SHP77 treated with DMSO at 0.1 percent for 48 hours (cell line): Measurements from ENCODE around the gene CYBB.
"Not testable (repeated sequence)": the region's sequence is repeated elsewhere in the genome, so short reads cannot be mapped to it uniquely, and the experiment has no call there.

Source experiments
- DNase-seq: peaks from one replicate; lab custom pipeline; 2025; lab: John Stamatoyannopoulos, UW

Gene CYBB

GRCh38 chrX:37779857-37780256 is at the start of gene CYBB:
CYBB (plus strand) TSS chrX:37780059; CDS start chrX:37780078, 19 bp downstream.
- no peak for DNase-seq

DNA sequence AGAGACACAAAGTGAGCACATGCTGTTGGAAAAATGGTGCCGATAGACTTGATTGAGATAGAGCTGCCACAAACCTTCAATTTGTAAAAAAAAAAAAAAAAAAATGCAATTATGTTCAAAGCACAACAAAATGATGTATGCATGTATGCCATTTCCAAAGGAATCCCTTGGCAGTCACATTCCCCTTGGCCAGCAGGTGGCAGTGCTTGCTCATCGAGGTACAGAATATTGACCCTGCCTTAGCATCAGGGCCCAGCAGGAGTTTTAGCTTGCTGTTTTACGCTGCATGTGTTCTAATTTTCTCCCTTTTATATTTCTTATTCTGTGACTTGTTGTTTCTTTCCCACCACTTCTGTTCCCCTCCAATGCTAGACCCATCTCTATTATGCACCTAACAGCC is 34.5 kb upstream of the CYBB start:
- no peak for DNase-seq

DNA sequence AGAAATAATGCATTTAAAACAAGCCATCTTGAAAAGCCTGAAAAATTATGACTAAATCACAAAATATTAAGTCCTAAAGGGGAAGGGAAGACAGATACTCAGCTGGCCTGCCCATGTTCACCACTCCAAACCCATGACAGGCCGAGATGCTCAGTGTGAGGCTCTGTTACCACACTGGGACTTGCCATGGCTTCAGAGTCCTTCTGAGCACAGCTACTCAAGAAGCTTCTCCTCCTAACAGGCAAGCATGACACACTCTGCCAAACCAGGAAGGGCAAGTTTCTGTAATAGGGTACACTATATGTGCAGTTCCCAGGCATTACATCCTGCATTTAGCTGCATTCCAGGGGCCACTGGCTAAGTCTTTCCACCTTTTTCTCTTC is 34.0 kb upstream of the CYBB start:
- no peak for DNase-seq

- no peak for DNase-seq
These were observed 33.5 kb upstream of the CYBB start for GRCh38 chrX:37746218-37746941.

DNA sequence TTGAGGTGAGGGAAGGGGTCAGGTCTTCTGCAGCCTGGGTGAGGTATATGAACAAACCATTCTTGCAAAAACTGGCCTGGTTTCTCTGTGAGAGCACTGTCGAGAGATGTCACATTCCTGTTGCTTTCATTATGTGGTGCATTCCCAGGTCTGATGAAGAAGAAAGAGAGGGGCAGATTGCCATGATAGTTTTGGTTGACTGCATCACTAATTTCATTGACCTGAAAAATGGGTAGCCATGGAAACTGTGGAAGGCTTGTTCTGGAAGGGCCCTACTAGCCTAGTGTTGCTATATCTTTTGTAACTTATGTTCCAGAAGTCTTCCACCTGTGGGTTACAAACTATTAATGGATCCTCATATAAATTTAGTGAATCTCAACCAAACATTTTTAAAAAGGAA is 32.9 kb upstream of the CYBB start:
- no peak for DNase-seq

- no peak for DNase-seq
These were observed 27.6 kb upstream of the CYBB start for GRCh38 chrX:37752281-37752680.

- no peak for DNase-seq
These were observed 26.9 kb upstream of the CYBB start for GRCh38 chrX:37752936-37753335.

DNA sequence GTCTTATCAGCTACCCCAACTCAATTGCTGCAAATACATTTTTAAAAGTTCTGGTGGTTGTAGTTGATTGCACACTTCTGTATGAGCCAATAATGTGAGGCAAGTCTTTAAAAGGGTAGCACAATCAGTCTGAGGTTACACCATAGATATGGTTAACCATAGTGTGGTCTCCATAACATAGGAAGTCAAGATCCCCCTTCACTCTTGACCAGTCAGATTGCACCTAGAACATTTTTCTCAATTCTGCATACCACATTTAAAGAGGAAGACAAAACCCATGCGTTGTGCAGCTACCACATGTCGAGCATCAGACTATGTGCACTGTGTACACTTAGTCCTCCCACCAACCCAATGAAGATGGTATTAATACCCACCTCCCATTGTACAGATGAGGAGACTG is 26.5 kb upstream of the CYBB start:
- DNase-seq, result no peak

DNA sequence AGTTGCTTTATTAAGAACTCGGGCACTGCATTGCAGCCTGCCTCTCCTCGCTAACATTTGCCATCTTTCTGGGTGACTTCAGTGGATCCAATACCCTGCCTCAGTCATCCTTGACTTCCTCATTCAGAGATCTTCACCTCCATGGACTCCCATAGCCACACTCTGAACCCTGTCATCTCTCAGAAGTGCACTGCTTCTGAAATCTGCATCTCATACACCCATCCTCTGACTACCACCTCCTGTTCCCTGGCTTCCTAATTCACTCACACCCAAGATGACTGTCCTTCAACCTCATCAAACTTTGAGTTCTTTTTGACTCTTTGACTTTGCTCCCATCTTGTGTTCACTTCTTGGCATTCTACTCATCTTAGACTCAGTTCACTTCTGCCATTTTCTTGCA is 25.3 kb upstream of the CYBB start:
- no peak for DNase-seq

GRCh38 chrX:37755025-37755424 is 24.8 kb upstream of the CYBB start:
- DNase-seq, result no peak

- no peak for DNase-seq
These were observed 22.8 kb upstream of the CYBB start for GRCh38 chrX:37757082-37757481.

DNA sequence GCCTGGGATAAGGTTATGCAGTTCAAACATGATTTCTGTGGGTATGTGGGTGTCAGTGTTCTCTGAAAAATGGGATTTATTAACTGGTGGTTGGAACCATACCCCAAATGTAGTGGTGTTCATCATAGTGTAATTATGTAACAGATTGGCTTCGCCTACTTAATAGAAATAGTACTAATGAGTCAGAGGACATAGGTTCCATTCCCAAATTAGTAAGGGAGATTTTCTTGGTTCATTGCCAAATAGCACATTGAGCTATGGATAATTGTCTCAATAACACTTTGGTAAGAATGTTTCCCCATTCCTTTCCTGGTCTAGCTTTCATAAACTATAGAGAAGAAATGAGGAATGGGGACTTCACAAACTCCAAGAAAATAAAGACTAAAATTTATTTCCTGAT is 20.5 kb upstream of the CYBB start:
- DNase-seq, result no peak

- no peak for DNase-seq
These were observed 19.9 kb upstream of the CYBB start for GRCh38 chrX:37759878-37760418.

GRCh38 chrX:37763400-37763799 is 16.5 kb upstream of the CYBB start:
- DNase-seq, result no peak

GRCh38 chrX:37765507-37765906 is 14.4 kb upstream of the CYBB start:
- no peak for DNase-seq

GRCh38 chrX:37767430-37767829 is 12.4 kb upstream of the CYBB start:
- no peak for DNase-seq

DNA sequence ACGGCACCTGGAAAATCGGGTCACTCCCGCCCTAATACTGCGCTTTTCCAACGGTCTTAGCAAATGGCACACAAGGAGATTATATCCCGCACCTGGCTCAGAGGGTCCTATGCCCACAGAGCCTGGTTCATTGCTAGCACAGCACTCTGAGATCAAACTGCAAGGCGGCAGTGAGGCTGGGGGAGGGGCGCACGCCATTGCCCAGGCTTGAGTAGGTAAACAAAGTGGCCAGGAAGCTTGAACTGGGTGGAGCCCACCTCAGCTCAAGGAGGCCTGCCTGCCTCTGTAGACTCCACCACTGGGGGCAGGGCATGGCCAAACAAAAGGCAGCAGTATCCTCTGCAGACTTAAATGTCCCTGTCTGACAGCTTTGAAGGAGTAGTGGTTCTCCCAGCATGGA is 11.0 kb upstream of the CYBB start:
- not testable (repeated sequence) for DNase-seq

GRCh38 chrX:37776283-37776986 is 3.4 kb upstream of the CYBB start:
- DNase-seq, result no peak

DNA sequence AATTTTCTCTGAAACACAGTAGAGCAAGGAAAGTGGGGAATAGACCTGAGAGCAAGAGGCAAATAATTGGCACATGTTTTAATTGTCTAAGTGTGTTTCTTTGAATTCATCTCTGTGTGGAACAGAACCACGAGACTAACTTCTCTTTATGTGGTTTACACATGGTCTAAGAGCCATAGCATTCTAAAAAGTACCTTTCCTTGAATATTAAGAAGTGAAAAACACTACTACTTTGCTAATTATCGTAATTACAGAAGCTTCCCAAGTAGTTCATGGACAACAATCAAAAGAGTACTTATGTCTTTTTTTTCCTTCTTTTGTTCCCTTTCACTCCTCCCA is 2.9 kb upstream of the CYBB start:
- DNase-seq, result no peak

DNA sequence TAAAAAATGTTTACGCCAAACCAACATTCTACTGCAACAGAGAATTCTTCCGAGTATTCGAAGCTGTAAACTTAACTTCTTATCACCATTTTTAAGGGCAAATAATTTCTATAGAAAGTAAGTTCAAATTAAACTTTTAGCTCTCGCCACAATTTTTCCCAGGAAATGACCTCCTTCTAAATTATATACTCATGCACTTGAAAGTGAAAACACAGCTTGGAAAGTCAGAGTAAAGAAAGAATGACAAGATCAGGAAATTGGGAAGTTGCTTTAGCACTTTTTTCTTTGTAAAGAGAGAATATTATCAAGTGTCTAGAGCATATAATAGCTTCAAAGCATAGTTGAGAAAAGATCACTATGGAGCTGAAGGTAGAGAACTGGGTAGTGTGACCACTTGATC is 1.2 kb downstream of the CYBB start:
- no peak for DNase-seq

GRCh38 chrX:37781814-37782213 is 2.0 kb downstream of the CYBB start:
- DNase-seq, result no peak

DNA sequence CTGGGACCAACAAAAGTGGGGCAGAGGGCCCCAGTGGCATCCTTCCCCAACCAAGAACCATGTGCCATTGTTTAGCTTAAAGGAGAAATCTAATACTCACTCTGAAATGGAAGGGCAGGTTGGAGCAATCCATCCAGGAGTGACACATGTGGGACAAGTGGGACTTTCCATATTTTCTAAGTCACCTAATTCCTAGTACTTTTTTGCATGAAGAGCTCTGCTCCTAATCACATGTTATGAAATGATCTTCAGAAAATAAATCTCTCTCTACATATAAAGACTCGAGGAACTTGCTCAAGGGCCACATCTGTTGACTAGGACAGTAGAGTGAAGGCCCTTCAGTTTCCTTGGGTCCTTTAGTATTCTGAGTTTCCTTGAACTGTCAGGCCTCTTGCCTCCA is 2.5 kb downstream of the CYBB start:
- no peak for DNase-seq

- DNase-seq, result no peak
These were observed 3.4 kb downstream of the CYBB start for GRCh38 chrX:37783305-37783704.

DNA sequence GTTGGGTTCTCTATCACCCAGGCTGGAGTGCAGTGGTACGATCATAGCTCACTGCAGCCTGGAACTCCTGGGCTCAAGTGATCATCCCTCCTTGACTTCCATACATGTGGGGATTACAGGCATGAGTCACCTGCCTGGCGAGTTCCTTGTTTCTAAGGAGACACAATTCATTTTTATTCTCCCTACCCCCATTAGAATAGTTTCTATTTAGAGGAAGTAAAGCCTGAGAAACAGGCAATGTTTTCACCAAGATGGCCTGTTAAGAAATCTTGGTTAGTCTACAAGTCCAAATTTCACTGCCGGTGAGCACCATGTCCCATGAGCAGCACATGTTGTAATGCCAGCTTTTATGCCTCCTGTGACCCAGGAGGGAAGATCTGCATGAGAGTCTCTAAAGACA is 5.7 kb downstream of the CYBB start:
- no peak for DNase-seq
